Keratinocyte (primary cell): Measurements from ENCODE around the gene SYT2.

Experiments
- EZH2 ChIP-seq: IDR thresholded peaks from one replicate; pipeline ENCODE4 v1.6.1; 2012; ENCODE audit warnings: inconsistent platforms, mild to moderate bottlenecking, low read length, moderate library complexity
- TF ChIP-seq, protein P1 (sequence below), 3 experiments: IDR thresholded peaks in 1 of 3; conservative IDR thresholded peaks in 1 of 3; optimal IDR thresholded peaks in 1 of 3; 2 replicates in 2 of 3; 3 replicates in 1 of 3; pipeline versions ENCODE3 to v1.5.1; 2011; ENCODE audit warnings: low read length in 3 of 3, mild to moderate bottlenecking in 3 of 3, moderate library complexity in 2 of 3, control low read depth in 1 of 3, inconsistent platforms in 1 of 3; ENCODE audit not compliant: insufficient read depth in 2 of 3; ENCODE audit errors: extremely low read depth in 1 of 3

DNA sequence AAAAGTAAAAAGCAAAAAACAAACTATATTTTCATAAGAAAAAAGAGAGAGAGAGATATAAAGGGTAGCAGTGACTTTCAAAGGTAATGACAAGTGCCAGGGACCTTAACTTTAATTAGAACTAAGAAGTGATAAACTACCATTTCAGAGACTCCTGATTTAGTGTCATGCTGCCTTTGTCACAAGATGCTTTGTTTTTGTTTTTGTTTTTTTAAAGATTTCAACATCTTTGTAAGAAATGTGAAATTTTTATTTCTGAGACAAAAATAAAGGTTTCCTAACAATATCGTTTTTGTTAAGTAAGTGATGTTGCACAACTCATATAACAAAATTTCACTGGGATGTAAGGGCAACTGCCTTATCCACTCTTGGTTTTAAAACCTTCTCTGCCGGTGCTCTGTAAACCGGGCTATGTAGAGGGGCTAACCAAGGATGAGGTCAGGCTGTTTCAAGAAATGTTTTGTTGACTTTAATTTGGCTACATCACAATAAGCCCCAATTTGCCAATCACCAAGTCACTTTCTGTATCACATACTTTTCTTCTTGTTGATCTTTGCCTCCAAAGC lies 35.2 kb upstream of the SYT2 start:
- TF ChIP-seq, protein P1, sequence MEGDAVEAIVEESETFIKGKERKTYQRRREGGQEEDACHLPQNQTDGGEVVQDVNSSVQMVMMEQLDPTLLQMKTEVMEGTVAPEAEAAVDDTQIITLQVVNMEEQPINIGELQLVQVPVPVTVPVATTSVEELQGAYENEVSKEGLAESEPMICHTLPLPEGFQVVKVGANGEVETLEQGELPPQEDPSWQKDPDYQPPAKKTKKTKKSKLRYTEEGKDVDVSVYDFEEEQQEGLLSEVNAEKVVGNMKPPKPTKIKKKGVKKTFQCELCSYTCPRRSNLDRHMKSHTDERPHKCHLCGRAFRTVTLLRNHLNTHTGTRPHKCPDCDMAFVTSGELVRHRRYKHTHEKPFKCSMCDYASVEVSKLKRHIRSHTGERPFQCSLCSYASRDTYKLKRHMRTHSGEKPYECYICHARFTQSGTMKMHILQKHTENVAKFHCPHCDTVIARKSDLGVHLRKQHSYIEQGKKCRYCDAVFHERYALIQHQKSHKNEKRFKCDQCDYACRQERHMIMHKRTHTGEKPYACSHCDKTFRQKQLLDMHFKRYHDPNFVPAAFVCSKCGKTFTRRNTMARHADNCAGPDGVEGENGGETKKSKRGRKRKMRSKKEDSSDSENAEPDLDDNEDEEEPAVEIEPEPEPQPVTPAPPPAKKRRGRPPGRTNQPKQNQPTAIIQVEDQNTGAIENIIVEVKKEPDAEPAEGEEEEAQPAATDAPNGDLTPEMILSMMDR (optimal IDR thresholded peaks at IDR 0.05 in 1 of 3, IDR thresholded peaks at IDR 0.05 in 1 of 3, conservative IDR thresholded peaks at IDR 0.05 in 1 of 3; ENCODE audit: extremely low read depth in 1 of 3, insufficient read depth in 2 of 3, low read length in 3 of 3), result no peak
- no peak for TF ChIP-seq EZH2
